Measurements from ENCODE around the gene VWC2. TPM values are rescaled to one million over a fixed set of nuclear protein-coding genes. Genes with fewer than 3 reads are reported as not detected.

The VWC2 gene
- total and polyA plus RNA-seq, 2 of the 4 experiments (the other 2 are of a cell fraction), result not detected

- ATAC-seq (ENCODE audit: low read depth) (no peak), DNase-seq (no peak)
- Histone ChIP-seq H3K4me1 (ENCODE audit: control insufficient read depth, insufficient read depth, low read length) (no peaks in the 10 kb centered on the region), H4K5ac (ENCODE audit: low read depth, low read length) (no peak overlapping the region), H2BK15ac (ENCODE audit: low read depth, low read length) (no peak overlapping the region), H3K27ac (ENCODE audit: insufficient read depth, low read length) (no peak overlapping the region), H2AK5ac (ENCODE audit: low read depth, low read length) (no peak overlapping the region), H3K9ac (ENCODE audit: low read depth, low read length) (no peak overlapping the region), H3K56ac (ENCODE audit: extremely low read depth, insufficient read depth, low read length) (no peak overlapping the region), H3K9me3 (ENCODE audit: control insufficient read depth, insufficient read depth, low read length) (no peaks in the 10 kb centered on the region), H3K23ac (ENCODE audit: low read depth, low read length) (no peak overlapping the region), H3K9me1 (ENCODE audit: insufficient read depth, low read length) (no peaks in the 10 kb centered on the region), H4K91ac (ENCODE audit: insufficient read depth, low read depth, low read length) (no peak overlapping the region), H4K8ac (ENCODE audit: low read depth in 2 of 2, low read length in 2 of 2) (no peak overlapping the region), H3K36me3 (ENCODE audit: control insufficient read depth, insufficient read depth, low read length) (no peaks in the 10 kb centered on the region), H3K18ac (ENCODE audit: low read depth, low read length) (no peak overlapping the region), H3K14ac (replicated peaks; ENCODE audit: low read depth, low read length) (no peak overlapping the region), H3K4ac (ENCODE audit: low read depth, low read length) (no peak overlapping the region), H2AK9ac (replicated peaks; ENCODE audit: low read depth, low read length, poor library complexity) (no peak overlapping the region), H3K4me2 (ENCODE audit: low read depth, low read length) (no peak overlapping the region), H2AFZ (replicated peaks; ENCODE audit: low read length, poor library complexity) (no peak overlapping the region), H3K27me3 (ENCODE audit: control insufficient read depth, insufficient read depth, low read length) (peaks cover 5% of the 10 kb centered on the region; the same call in 1 of the 2 replicates), H2BK5ac (ENCODE audit: low read depth, low read length, poor library complexity, severe bottlenecking) (no peak overlapping the region), H2BK20ac (ENCODE audit: low read depth, low read length) (no peak overlapping the region), H4K20me1 (ENCODE audit: insufficient read depth, low read length) (no peaks in the 10 kb centered on the region), H2BK120ac (ENCODE audit: low read depth, low read length) (no peak overlapping the region), H3K79me1 (ENCODE audit: low read depth in 1 of 2, low read length in 2 of 2) (no peaks in the 10 kb centered on the region), H3K4me3 (ENCODE audit: insufficient read depth, low read depth, low read length) (no peak overlapping the region)
- intact Hi-C loops (cut with micrococcal nuclease), result no loop called here
- in situ Hi-C loops (cut with MboI; ENCODE audit: low sequenced_read_pairs), result no loop called here
- ChIA-PET POLR2A (ENCODE audit: unreplicated experiment) (interaction anchor here (0.6 kb wide), 1 partner anchor 22 kb away, joined by 4 read pairs; no protein-coding TSS in a partner anchor), CTCF (no interaction called here)
- TF ChIP-seq FOS (IDR thresholded peaks at IDR 0.05; ENCODE audit: low read depth, low read length) (no peak), RFX5 (IDR thresholded peaks at IDR 0.05; ENCODE audit: low read depth, low read length) (no peak), CHD1 (IDR thresholded peaks at IDR 0.05; ENCODE audit: low read depth, low read length) (no peak), NFE2L2 (IDR thresholded peaks at IDR 0.05; ENCODE audit: low read depth, low read length) (no peak), CTCF (conservative IDR thresholded peaks at IDR 0.05; ENCODE audit: low read depth, low read length) (no peak), MAFK (IDR thresholded peaks at IDR 0.05; ENCODE audit: low read depth, low read length) (no peak), CEBPB (IDR thresholded peaks at IDR 0.05; ENCODE audit: low read depth, low read length) (no peak), SMC3 (IDR thresholded peaks at IDR 0.05; ENCODE audit: low read depth, low read length) (no peak)
- TF ChIP-seq, protein P1, sequence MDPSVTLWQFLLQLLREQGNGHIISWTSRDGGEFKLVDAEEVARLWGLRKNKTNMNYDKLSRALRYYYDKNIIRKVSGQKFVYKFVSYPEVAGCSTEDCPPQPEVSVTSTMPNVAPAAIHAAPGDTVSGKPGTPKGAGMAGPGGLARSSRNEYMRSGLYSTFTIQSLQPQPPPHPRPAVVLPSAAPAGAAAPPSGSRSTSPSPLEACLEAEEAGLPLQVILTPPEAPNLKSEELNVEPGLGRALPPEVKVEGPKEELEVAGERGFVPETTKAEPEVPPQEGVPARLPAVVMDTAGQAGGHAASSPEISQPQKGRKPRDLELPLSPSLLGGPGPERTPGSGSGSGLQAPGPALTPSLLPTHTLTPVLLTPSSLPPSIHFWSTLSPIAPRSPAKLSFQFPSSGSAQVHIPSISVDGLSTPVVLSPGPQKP (IDR thresholded peaks at IDR 0.05; ENCODE audit: borderline replicate concordance, low read depth, low read length), result no peak
- no TSS peak for BruUV-seq (replicated peaks)
- WGBS, 2 experiments (ENCODE audit: extremely low coverage in 2 of 2, insufficient read length in 1 of 2), result 5% methylated on average over 15 of the region's 56 CpGs; no CpG with 5 or more reads in 1 of the 2 experiments
- dilution Hi-C loops (cut with HindIII; ENCODE audit: low sequenced_read_pairs, unreplicated experiment), result no loop called here
These were observed 559 bp downstream of the VWC2 start for GRCh38 chr7:49773936-49774458.

Data from IMR-90 (cell line).